Kidney (tissue), 14 donors: ENCODE data around the gene NFAM1. TPM values are rescaled to one million over a fixed set of nuclear protein-coding genes. Genes with fewer than 3 reads are reported as not detected.

Experiments used
- DNase-seq, 5 donors: peaks; one replicate each; pipeline ENCODE4 v3.0.0-alpha.2; 2013 to 2020
- FAIRE-seq: peaks from 2 replicates; lab custom pipeline; 2012; peaks lifted over from hg19 to GRCh38; lab: Jason Lieb, UNC
- H3K27ac ChIP-seq, 2 donors: one replicate each; pipeline ENCODE4 v1.7.0; 2013; ENCODE audit warnings: low read depth in 2 of 2, low read length in 2 of 2, inconsistent platforms in 1 of 2
- H3K27me3 ChIP-seq: one replicate; pipeline ENCODE4 v1.7.1; 2013; ENCODE audit warnings: low read length, inconsistent platforms; ENCODE audit not compliant: control insufficient read depth, insufficient read depth
- H3K36me3 ChIP-seq, 3 donors: one replicate each; pipeline versions ENCODE4 v1.7.0 to v1.7.1; 2013; ENCODE audit warnings: low read length in 3 of 3, control low read depth in 1 of 3, inconsistent platforms in 1 of 3; ENCODE audit not compliant: insufficient read depth in 3 of 3, control insufficient read depth in 2 of 3
- H3K4me1 ChIP-seq, 3 donors: one replicate each; pipeline versions ENCODE4 v1.7.0 to v1.7.1; 2013; ENCODE audit warnings: low read length in 3 of 3, inconsistent platforms in 1 of 3, low read depth in 1 of 3; ENCODE audit not compliant: control insufficient read depth in 2 of 3, insufficient read depth in 2 of 3
- H3K4me3 ChIP-seq, 3 donors: one replicate each; pipeline versions ENCODE4 v1.7.0 to v1.8.1; 2013; ENCODE audit warnings: low read length in 3 of 3, control low read depth in 1 of 3, inconsistent platforms in 1 of 3
- H3K9ac ChIP-seq, 3 donors: one replicate each; pipeline versions ENCODE4 v1.7.0 to v1.7.1; 2013; ENCODE audit warnings: low read length in 3 of 3, control low read depth in 1 of 3, inconsistent platforms in 1 of 3
- H3K9me3 ChIP-seq, 3 donors: one replicate each; pipeline versions ENCODE4 v1.7.0 to v1.7.1; 2013; ENCODE audit warnings: low read length in 3 of 3, control low read depth in 1 of 3, inconsistent platforms in 1 of 3; ENCODE audit not compliant: control insufficient read depth in 2 of 3, insufficient read depth in 1 of 3
- intact Hi-C: fragments of 100-400 bp; cut with DNase I; formaldehyde crosslinking; loops from one replicate; pipeline ENCODE4 v1.11.1; 2022
- polyA plus RNA-seq: library from polyadenylated mRNA; stranded (reverse); fragments of 350-450 nt; fragmentation: Illumina TruSeq; extraction: RNeasy Lipid Tissue Mini Kit (QIAGEN cat#74804); gene quantifications from one replicate; pipeline ENCODE4 v1.2.3, GENCODE V29; 2014; ENCODE audit warnings: low read depth, low replicate concordance; ENCODE audit not compliant: insufficient read depth
- total RNA-seq: library from RNA; stranded (reverse); fragmentation: NEBNext Ultra II Directional; extraction: Animal tissue kit (Norgen Biotek cat#: 25700); gene quantifications from one replicate; pipeline ENCODE4 v1.2.1, GENCODE V29; 2021
- TF ChIP-seq, protein P1 (sequence below): IDR thresholded peaks from 3 replicates; pipeline ENCODE4 v1.5.1; 2012; ENCODE audit warnings: mild to moderate bottlenecking, moderate library complexity, borderline replicate concordance; ENCODE audit not compliant: insufficient read depth; ENCODE audit errors: extremely low read depth
- donor health status: control.
- donor health status: control.
- donor health status: control.
- donor health status: control.
- donor health status: control.
- donor health status: DM: yes; HTN: yes; CAD: no.
- donor health status: Normal renal cell carcinoma (clear cell type).

Gene NFAM1
- total and polyA plus RNA-seq, 2 donors from 2014 or later, result 0.60 to 7.9 TPM

DNA sequence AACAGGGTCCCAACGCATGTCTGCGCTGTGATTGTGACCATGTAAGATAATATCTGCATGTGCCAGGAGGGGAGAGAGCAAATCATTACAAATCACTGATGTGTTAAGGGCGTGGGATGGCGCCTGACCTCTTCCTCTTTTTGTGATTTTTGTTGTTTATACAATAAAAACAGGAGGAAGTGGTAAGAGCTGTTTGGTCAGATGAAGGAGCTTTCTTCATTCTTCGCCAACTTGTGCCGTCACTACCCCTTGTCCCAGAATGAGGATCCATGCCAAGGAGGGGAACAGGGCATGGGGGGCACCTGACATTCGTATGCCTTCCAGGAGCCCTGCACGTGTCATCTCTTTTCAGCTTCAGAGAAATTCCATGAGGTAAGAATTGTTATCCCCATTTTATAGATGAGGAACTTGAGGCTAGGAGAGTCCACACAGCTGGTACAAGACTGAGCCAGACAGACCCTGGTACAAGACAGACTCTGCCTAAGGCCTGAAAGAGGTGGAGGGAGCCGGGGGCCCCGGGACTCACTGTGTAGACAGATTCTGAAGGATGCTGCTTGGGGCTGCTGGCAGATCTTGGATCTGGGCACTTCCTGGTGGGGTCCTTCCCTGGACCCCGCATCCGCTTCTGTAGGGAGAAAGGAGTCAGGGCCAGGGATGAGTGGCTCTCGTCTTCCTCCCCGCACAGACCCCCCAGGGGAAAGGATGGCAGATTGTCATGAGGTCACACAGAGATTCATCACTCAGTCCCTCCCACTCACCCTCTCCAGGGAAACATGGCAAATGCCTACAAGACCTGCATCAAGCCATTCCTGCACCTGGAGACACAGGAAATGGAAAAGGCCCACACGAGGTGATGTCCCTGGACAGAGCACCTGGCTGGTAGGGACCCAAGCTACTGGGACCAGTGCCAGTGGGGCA lies 34.6 kb downstream of the NFAM1 start:
- H3K27ac ChIP-seq, result peak overlapping the region in 1 of 2 donors; percentile 41
- no peaks in the 10 kb centered on the region for H3K9me3 ChIP-seq
- no peak for FAIRE-seq
- peak in 3 of 5 donors; percentile 57 to 76 (median 67) for DNase-seq
- H3K4me3 ChIP-seq, result no peak overlapping the region
- intact Hi-C loops, result no loop called here
- H3K27me3 ChIP-seq, result no peaks in the 10 kb centered on the region
- TF ChIP-seq, protein P1, sequence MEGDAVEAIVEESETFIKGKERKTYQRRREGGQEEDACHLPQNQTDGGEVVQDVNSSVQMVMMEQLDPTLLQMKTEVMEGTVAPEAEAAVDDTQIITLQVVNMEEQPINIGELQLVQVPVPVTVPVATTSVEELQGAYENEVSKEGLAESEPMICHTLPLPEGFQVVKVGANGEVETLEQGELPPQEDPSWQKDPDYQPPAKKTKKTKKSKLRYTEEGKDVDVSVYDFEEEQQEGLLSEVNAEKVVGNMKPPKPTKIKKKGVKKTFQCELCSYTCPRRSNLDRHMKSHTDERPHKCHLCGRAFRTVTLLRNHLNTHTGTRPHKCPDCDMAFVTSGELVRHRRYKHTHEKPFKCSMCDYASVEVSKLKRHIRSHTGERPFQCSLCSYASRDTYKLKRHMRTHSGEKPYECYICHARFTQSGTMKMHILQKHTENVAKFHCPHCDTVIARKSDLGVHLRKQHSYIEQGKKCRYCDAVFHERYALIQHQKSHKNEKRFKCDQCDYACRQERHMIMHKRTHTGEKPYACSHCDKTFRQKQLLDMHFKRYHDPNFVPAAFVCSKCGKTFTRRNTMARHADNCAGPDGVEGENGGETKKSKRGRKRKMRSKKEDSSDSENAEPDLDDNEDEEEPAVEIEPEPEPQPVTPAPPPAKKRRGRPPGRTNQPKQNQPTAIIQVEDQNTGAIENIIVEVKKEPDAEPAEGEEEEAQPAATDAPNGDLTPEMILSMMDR, result no peak
- no peak overlapping the region for H3K9ac ChIP-seq
- no peaks in the 10 kb centered on the region for H3K36me3 ChIP-seq
- H3K4me1 ChIP-seq, result peaks cover 0 to 7% (median 0%) of the 10 kb centered on the region in 3 donors

DNA sequence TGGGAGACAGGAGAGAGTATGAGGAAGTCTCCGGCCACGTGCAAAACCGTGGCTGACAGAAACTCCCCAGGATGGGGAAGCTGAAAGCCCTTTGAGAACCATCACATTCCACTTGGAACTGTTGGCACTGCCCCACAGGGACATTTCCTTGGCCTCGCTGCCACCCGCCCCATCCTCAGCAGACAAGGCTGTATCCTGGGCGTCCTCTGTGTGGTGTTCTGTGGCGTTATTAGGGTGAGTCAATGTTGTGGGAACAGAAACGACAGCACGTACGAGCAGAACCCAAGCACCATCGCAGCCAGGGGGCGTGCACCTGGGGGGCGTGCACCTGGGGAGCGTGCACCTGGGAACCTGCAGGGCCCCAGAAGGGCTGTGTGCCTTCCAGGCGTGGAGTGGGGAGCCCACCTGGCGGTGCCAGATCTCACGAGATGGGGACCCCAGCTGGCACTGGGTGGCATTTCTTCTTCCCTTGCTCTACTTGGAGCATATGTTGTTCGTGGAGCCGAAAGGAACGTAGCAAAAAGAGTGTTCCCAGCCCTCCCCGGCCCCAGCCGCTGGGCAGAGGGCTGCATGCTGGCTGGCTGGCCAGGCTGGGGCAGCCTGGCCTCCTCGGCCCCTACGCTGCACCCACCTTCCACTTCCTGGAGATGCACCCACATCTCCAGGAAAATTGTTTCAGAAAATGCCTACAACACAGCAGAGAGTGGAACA lies 35.4 kb downstream of the NFAM1 start:
- H3K27ac ChIP-seq, result no peak overlapping the region
- no peaks in the 10 kb centered on the region for H3K36me3 ChIP-seq
- H3K4me3 ChIP-seq, result no peak overlapping the region
- FAIRE-seq (no peak), DNase-seq (peak in 1 of 5 donors; percentile 43)
- intact Hi-C loops, result no loop called here
- peaks cover 0 to 7% (median 0%) of the 10 kb centered on the region in 3 donors for H3K4me1 ChIP-seq
- no peaks in the 10 kb centered on the region for H3K27me3 ChIP-seq
- TF ChIP-seq, protein P1, result no peak
- no peak overlapping the region for H3K9ac ChIP-seq
- no peaks in the 10 kb centered on the region for H3K9me3 ChIP-seq

DNA sequence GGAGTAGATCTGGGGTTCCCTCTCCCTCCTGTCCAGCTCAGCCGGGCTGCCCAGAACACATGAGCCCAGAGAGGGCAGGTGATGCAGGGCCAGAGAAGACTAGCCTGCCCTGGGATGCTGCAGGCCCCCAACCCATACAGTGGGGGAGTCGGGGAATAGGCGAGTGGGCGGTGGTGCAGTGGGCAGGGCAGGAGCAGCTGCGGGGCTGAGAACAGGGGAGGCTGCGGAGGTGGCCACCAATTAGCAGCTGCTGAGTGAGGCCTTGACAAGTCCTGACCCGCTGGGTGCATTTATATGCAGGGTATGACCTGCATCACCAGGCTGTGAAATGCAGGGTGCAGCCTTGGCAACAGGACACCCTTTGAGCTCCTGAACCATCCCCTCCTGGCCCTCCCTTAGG lies 43.1 kb downstream of the NFAM1 start:
- DNase-seq (no peak), FAIRE-seq (no peak)
- Histone ChIP-seq H3K9ac (no peak overlapping the region), H3K27me3 (no peaks in the 10 kb centered on the region), H3K27ac (no peak overlapping the region), H3K9me3 (no peaks in the 10 kb centered on the region), H3K36me3 (no peaks in the 10 kb centered on the region), H3K4me3 (no peak overlapping the region), H3K4me1 (no peaks in the 10 kb centered on the region)
- TF ChIP-seq, protein P1, result no peak
- intact Hi-C loops, result no loop called here
